ENCODE results near the gene NOTCH2. TPM values are rescaled to one million over a fixed set of nuclear protein-coding genes. Genes with fewer than 3 reads are reported as not detected.

NOTCH2 gene
- total RNA-seq, 6 experiments from 2014 or later: 32.4 to 75.2 (median 49.0) TPM

- Histone ChIP-seq H3K27ac (no peak overlapping the region), H3K27me3 (no peaks in the 10 kb centered on the region), H3K4me3 (no peak overlapping the region), H3K4me1 (no peaks in the 10 kb centered on the region), H3K36me3 (peaks cover 0 to 67% (median 37%) of the 10 kb centered on the region in 4 donors), H3K9me3 (no peaks in the 10 kb centered on the region)
- no peak for DNase-seq
- no peak for ATAC-seq
- TF ChIP-seq POLR2A (IDR thresholded peaks at IDR 0.05): no peak
- no peak for TF ChIP-seq CTCF (IDR thresholded peaks at IDR 0.05)
- intact Hi-C loops (cut with DNase I): no loop called here
Observed at GRCh38 chr1:119933397-119933796, 136.1 kb downstream of the NOTCH2 start.

- Histone ChIP-seq H3K27me3 (no peaks in the 10 kb centered on the region), H3K4me1 (no peaks in the 10 kb centered on the region), H3K27ac (no peak overlapping the region), H3K4me3 (no peak overlapping the region), H3K9me3 (no peaks in the 10 kb centered on the region), H3K36me3 (peaks cover 0 to 70% (median 23%) of the 10 kb centered on the region in 4 donors)
- TF ChIP-seq CTCF (IDR thresholded peaks at IDR 0.05) (no peak), POLR2A (IDR thresholded peaks at IDR 0.05) (no peak)
- ATAC-seq (no peak), DNase-seq (no peak)
- WGBS (ENCODE audit: insufficient coverage, low coverage, low lambda C conversion rate, missing lambda C conversion rate): 83% methylated on average over 1 of the region's 1 CpG
- intact Hi-C loops (cut with DNase I): no loop called here
Observed at GRCh38 chr1:119929643-119930315, 139.7 kb downstream of the NOTCH2 start.

GRCh38 chr1:119926553-119926952 lies 142.9 kb downstream of the NOTCH2 start:
- intact Hi-C loops (cut with DNase I): no loop called here
- no peaks in the 10 kb centered on the region for H3K9me3 ChIP-seq
- no peaks in the 10 kb centered on the region for H3K27me3 ChIP-seq
- H3K4me3 ChIP-seq: no peak overlapping the region
- DNase-seq (no peak), ATAC-seq (no peak)
- 100% methylated on average over 1 of the region's 3 CpGs for WGBS (ENCODE audit: insufficient coverage, low coverage, low lambda C conversion rate, missing lambda C conversion rate)
- H3K36me3 ChIP-seq: peaks cover 0 to 86% (median 36%) of the 10 kb centered on the region in 4 donors
- no peak overlapping the region for H3K27ac ChIP-seq
- H3K4me1 ChIP-seq: no peaks in the 10 kb centered on the region
- TF ChIP-seq CTCF (IDR thresholded peaks at IDR 0.05): no peak
- no peak for TF ChIP-seq POLR2A (IDR thresholded peaks at IDR 0.05)

- intact Hi-C loops (cut with DNase I): no loop called here
- ATAC-seq (peak; percentile 53 to 89 (median 74)), DNase-seq (peak in 1 of 3 donors; percentile 69)
- no peak overlapping the region for H3K27ac ChIP-seq
- WGBS (ENCODE audit: insufficient coverage, low coverage, low lambda C conversion rate, missing lambda C conversion rate): 67% methylated on average over 2 of the region's 19 CpGs
- no peak for TF ChIP-seq POLR2A (IDR thresholded peaks at IDR 0.05)
- TF ChIP-seq CTCF (IDR thresholded peaks at IDR 0.05): no peak
- H3K4me3 ChIP-seq: no peak overlapping the region
- no peaks in the 10 kb centered on the region for H3K27me3 ChIP-seq
- H3K9me3 ChIP-seq: no peaks in the 10 kb centered on the region
- no peaks in the 10 kb centered on the region for H3K4me1 ChIP-seq
- H3K36me3 ChIP-seq: peaks cover 0 to 99% (median 43%) of the 10 kb centered on the region in 4 donors
Observed at GRCh38 chr1:119924948-119925898, 144.2 kb downstream of the NOTCH2 start.

Data from right lobe of liver (tissue), 6 donors.